GOT3 (cell line): ENCODE measurements around the gene GLTPD2.
"Not testable (repeated sequence)": the region's sequence is repeated elsewhere in the genome, so short reads cannot be mapped to it uniquely, and the experiment has no call there.

Source experiments
- DNase-seq: peaks from one replicate; lab custom pipeline; 2025; ENCODE audit warnings: mixed read lengths; lab: John Stamatoyannopoulos, UW

The GLTPD2 gene

DNA sequence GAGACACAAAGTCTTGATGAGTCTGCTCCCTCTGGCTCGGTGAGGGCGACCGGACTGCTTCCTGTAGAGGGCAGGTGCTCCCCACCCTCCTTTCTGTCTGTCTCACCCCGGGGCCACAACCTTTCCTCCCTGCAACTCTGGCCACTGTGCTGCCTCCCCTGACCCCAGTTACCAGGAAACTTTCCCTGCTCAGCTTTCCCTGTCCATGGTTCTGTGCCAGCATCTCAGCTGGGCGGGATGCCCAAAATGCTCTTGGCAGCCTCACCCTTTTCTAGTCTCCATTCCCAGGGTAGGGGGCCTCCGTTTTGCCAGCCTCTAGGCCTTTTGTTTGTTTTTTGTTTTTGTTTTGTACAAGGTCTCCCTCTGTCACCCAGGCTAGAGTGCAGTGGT is 19.6 kb downstream of the GLTPD2 start:
- no peak for DNase-seq

DNA sequence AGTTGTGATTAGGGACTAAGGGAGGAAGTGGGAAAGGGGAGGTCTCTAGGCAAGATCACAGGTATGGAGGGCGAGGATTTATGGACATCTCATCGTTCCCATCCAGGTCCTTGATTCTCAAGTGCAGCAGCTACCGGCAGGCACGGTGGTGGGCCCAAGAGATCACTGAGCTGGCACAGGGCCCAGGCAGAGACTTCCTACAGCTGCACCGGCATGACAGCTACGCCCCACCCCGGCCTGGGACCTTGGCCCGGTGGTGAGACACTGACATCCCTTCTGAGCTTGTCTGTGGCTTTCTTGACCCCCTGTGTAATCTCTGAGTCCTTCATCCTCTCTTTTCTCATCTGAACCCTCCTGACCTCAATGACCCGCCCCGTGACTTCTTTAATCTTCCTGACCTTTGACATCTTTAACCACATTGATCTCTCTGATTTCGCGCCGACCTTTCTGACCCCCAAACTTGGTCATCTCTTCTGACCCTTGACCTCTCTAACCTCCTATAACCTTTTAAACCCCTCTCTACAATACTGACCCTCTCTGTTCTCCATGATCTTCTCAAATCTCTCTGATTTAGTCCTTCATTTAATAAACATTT is 22.0 kb downstream of the GLTPD2 start:
- no peak for DNase-seq

DNA sequence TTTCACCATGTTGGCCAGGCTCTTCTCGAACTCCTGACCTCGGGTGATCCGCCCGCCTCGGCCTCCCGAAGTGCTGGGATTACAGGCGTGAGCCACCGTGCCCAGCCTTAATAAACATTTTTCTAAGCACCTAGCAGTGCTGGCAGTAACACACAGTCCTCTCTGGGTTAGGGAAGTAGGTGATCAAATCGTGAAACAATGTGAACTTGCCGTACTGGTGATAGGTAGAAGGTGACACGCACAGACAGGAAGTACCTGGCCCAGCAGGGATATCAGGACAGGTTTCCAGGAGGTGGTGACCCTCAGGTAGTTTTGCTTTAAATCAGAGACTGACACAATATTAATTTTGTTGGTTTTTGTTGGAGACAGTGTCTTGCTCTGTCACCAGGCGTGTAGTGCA is 22.7 kb downstream of the GLTPD2 start:
- no peak for DNase-seq

DNA sequence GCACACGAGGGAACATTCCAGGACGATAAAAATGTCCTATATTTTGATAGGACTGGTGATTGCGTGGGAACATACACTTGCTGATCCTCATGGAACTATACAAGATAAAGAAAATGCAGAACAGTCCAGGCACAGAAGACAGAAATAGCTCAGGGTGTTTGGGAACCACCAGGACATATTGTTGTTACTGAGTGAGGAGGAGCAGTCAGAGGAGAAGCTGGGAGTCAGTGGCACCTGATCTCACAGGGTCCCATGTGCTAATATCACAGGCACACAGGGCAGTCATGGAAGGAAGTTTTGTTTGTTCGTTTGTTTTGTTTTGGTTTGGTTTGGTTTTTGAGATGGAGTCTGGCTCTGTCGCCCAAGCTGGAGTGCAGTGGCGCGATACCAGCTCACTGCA is 23.9 kb downstream of the GLTPD2 start:
- no peak for DNase-seq

DNA sequence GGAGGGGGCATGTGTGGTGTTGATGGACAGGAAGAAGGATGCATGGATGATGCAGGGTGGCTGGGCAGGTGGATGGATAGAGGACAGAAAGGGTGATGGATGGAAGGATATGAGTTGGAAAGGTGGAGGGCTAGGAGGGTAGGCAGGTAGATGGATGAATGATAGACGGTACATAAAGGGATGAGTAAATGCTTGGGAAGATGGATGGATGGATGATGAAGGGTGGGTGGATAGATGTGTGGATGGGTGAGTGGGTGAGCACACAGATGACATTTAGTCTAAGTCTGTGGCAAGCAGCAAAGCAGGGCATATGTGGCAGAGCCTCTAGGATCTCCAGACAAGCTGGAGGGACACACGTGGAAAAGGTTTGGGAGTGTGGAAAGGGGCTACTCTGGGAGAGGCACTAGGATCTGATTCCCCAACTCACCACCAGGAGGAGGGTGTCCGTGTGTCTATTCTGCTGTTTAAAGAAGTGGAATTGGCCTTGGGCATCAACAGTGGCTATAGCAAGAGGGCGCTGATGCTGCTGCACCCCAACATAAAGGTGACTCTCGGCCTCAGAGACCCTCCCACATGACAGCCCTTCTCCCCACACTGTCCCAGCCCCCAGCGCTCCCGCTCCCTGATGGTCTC is 26.4 kb downstream of the GLTPD2 start:
- DNase-seq: no peak

DNA sequence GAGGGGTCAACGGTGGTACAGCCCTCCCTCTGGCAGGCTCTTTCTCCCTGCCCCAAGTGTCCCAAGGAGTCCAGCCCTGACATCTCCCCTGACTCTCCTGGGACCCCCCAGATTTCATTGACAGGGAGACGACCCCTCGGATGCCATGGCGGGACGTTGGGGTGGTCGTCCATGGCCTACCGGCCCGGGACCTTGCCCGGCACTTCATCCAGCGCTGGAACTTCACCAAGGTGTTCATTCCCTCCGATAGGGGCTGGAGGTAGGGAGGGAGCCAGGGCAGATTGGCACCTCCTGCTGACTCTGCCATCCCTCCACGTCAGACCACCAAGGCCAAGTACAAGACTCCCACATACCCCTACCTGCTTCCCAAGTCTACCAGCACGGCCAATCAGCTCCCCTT is 28.1 kb downstream of the GLTPD2 start:
- no peak for DNase-seq

DNA sequence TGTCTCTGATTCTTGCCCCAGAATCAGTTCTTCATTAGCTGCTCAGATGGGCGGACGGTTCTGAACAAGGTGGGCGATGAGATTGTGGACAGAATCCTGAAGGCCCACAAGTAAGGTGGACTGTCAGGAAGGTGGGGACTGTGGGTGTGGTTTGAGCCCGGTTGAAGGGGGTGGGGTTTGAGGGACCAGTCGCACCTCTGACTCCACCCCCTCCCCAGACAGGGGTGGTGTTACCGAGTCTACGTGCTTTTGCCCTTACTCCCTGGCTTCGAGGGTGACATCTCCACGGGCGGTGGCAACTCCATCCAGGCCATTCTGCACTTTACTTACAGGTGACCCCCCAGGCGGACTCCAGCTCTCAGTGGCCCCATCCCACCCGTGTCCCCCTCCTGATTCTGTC is 29.5 kb downstream of the GLTPD2 start:
- no peak for DNase-seq

DNA sequence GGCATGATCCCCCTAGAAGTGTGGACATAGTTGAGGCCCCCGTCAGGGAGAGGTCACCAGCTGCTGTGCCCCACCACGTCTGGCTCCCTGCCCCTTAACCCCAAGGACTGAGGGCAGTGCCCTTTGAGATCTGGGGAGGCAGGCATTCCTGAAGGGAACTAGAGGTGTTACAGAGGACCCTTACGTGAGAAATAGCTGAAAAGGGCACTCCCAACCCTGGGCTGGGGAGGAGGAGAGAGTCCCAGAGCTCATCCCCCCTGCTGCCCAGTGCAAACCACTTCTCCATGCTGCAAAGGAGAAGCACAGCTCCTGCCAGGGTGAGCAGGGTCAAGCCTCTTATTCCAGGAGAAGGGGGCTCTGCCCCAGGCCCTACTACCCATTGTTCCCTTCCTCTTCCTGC is 34.1 kb downstream of the GLTPD2 start:
- no peak for DNase-seq

DNA sequence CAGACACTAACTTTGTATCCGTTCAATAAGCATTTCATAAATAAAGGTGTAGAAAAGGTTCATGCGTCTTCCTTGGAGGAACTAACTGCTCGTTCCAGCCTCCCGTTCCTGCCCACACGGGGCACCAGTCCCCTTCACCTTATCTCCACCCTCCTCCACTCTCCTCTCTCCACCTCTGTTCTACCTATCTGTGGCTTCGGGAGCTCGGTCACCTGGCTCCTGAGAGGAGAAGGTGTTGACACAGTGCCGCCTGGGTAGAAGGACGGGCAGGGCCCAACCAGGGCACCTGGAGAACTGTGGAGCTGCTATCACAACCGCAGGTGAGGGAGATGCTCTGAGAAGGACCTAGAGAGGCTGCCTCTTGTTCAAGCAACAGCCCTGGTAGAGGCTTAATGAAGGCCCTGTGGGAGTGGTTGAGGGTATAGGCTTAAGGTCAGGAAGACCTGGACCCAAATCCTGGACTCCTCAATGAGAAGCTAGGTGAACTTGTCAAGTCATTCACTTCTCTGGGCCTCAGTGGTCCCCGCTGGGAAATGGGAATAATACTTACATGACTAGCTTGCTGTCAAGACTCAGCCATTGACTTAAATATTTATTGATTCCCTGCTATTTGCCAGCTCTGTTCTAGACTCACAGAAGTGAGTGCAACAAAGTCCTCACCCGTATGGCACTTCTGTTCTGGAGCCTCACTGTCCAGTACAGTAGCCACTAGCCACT is 34.8 kb downstream of the GLTPD2 start:
- no peak for DNase-seq

DNA sequence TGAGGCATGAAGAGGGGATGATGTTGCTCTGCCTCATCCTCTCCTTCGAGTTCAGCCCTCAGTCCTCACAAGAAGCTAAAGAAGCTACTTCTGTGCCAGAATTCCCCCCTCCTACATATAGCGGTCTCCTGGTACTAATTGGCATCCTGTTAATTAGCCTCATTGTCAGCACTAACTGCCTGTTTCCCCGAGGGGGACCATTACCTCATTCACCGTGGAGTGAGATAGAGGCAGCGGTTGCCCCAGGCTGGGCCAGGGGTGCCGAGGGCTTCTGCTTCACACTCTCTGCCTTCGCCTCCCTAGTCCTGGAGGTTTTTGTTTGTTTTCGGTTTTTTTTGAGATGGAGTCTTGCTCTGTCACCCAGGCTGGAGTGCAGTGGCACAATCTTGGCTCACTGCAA is 38.6 kb downstream of the GLTPD2 start:
- no peak for DNase-seq

DNA sequence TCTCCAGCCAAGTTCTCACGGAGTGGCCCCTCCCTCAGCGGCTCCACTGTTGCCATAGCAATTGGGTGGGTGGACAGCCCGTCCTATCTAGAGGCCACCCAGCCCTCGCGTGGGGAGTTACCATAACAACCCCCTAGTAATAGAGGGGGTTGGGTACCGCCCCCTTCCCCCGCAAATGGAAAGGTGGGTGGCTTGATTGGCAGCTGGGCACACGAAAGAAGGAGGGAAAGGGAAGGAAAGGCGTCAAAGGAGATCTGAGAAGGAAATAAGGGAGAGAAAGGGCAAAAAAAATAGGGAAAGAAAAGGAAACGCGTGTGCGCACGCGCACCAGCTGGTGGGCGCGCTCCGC is 44.0 kb downstream of the GLTPD2 start:
- not testable (repeated sequence) for DNase-seq

DNA sequence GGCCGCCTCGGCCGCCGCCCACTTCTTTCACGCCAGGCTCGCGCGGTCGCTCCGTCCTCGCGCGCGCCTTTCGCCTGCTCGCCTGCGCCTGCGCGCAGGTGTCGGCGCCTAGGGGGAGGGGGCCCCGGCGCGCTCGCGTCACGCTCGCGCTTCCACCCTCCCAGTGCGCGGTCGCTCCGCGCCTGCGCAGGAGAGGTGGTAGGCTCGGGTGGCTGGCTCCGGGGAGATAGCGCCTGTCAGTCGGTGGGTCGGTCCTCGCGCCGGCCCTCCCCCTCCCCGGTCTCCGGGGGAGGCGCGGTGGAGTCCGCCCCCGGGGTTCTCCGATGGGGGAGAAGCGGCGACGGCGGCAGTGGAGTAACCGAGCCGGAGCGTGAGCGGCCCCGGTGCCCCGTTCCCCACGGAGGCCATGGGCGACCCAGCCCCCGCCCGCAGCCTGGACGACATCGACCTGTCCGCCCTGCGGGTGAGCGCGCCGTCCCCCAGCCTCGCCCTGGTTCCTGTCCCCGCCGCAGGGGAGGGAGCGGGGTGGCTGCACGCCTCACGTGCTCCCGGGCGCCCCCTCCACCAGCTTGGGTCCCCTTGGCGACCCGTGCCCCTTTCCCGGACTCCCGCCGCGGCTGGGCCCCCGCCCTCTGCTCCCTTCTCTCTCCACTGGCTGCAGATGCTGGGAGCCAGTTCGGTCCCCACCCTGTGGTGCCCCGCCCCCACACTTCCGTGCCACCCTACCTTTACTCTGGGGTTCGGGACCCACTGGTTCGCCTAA is 44.6 kb downstream of the GLTPD2 start, which contains the start of gene MINK1:
Gene MINK1, plus strand, starts transcription at position 163 of the 763 bp plus-strand sequence. Its CDS starts 244 bp downstream, at position 407.
- peak; percentile 53 for DNase-seq

DNA sequence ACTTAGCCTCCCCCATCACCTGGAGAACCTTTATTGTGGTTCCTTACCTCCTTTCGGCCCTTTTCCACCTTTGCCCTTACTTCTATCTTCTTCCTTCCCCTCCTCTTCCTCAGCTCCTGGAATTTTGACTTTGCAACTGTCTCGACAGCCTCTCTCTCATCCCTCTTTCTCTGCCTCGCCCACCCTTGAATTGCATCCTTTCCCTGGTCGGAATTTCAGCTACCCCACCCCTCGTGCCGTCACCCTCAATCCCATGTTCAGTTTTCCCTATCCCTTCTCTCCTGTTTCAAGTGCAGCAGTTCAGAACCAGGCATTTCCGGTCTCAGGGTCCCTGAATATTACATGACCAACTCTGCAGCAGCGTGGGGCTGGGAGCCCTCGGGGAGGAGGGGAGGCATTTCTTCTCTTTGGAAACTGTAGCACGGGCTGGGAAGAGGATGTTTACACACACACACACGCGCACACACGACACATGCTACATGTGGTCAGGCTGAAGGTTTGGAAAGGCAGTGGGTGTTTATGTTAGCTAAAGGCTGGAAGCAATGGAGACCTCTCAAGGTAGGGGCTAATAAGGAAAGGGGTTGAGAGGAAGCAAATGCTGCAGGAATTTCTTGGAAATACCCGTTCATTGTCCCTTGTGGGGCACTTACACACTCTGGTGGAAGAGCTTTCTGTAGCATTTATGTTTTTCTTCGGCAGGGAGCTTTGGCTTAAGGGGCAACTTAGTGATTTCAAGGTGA is 45.3 kb downstream of the GLTPD2 start:
- no peak for DNase-seq

DNA sequence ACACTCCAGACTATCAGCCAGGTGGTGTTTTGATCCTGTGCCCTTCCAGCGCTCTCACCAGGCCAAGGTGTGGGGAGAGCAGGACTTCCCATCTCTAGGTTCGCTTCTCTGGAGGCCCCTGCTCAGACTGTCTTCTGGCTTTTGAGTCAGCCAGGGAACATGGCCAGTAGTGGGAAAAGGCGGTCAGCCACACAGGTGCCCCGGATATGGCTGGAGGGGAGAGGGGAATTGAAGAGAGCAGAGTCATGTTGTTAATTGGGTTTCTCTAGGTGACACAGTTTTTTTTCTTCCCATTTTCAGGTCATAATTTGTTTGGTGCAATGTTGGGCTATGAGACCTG is 45.9 kb downstream of the GLTPD2 start:
- DNase-seq: no peak

DNA sequence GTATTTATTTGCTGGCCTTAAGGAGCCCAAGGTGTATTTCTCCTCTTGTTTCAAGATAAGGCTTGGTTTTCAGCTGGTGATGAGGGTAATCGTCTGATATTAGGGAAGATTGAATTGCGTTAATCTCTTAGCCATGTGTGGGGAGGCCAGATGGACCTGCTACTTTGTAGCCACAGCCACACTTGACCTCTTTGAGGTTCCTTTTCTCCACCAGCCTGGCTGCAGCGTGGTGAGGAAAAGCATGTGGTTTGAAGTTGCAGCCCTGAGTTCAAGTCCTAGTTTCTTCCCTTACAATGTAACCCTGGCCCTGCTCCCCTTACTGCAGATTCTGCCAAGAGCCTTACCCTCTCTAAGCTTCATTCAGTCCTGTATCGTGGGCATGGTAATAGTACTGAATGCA is 47.5 kb downstream of the GLTPD2 start:
- no peak for DNase-seq

DNA sequence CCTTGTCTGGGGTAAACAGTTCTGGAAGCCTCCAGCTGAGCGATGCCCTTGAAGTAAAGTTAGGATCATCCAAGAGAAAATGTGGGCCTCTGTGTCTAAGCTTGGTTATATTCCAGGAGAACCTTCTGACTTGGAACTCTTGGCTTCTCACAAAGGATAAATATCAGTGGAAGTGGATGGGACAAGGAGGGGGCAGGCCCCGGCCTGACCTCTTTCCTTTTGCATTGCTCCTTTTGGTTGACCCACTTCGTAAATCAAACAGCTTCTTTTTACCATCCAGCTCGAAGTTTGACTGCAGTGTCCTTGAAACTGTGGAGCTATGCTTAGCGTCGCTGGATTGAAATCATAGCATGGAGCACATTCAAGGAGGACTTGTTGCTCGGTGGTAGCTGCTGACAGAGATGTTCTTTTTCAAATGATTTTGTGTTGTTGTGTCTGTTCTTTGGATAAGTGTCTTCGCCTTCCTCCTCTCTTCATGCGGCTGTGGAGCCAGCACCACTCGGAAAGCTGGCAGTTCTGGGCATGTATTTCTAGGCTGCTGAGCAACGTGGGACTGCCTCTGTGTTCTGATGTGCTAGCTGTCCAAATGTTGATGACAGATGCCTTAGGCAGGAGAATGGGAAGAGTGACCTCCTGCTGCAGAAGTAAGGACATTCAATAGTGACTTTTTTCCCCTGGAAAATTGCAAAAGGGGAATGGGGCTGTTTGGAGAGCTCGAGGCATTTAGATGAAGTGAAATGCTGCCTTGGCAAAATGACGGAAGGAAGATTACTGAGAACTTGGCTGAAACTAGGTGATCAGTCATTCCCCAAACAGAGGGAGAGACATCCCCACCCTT is 48.9 kb downstream of the GLTPD2 start:
- no peak for DNase-seq

DNA sequence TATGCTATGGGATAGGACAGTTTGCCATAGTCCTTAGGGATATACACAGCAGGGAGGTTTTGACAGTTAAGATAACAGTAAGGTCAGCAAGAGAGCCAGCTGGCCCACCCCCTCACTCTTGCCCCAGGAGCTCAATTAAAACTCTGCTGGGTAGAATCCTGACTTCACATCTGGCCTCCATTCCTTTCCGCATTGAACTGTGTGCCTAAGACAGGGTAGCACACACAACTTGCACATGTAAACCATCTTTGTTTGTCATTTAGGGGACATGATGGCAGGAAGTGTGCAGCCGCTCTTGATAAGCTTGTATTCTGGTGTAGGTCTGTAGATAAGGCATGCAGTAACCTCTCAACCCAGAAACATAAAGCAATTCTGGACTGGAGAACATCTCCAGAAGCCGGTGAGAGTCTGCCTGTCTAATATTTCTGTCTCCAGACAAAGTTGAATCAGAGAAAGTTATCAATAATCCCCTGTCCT is 49.6 kb downstream of the GLTPD2 start:
- DNase-seq: no peak

DNA sequence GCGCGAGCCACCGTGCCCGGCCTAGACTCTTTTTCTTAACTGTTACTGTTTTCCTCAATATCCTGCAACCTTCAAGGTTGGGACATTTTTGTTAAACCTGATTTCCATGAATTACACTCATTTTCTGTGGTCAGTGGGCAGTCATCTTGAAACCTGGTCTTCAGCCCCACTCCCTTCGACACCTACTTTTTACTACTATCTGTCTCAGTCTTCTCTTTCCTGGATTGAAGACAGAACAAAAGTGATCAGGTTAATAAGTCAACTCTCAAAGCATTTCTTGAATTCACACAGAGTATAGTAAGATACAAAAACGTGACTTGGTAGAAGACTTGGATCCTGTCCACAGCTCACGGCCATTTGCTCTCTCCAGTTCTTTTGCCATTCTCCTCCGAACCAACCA is 50.5 kb downstream of the GLTPD2 start:
- DNase-seq: no peak
